Measurements from ENCODE around the gene APCDD1. TPM values are rescaled to one million over a fixed set of nuclear protein-coding genes. Genes with fewer than 3 reads are reported as not detected.

APCDD1 gene
- total and polyA plus RNA-seq, 9 donors = 6.3 to 66.2 (median 10.8) TPM

- Histone ChIP-seq H3K9me3 (replicated peaks; ENCODE audit: control insufficient read depth, low read depth, low read length) (peaks cover 2% of the 10 kb centered on the region), H3K4me3 (ENCODE audit: low read length) (no peak overlapping the region), H3K27ac (ENCODE audit: low read length) (no peak overlapping the region), H3K36me3 (ENCODE audit: control insufficient read depth, insufficient read depth, low read length) (no peaks in the 10 kb centered on the region), H3K4me1 (ENCODE audit: control insufficient read depth, insufficient read depth, low read length) (peaks cover 8% of the 10 kb centered on the region), H3K27me3 (ENCODE audit: control insufficient read depth, insufficient read depth, low read length) (peaks cover 4% of the 10 kb centered on the region)
- DNase-seq = no peak
- WGBS (ENCODE audit: insufficient coverage) = 79% methylated on average over 8 of the region's 8 CpGs
Observed at GRCh38 chr18:10521566-10521965, 67.1 kb downstream of the APCDD1 start.

GRCh38 chr18:10522574-10522973 lies 68.1 kb downstream of the APCDD1 start:
- H3K27me3 ChIP-seq (ENCODE audit: control insufficient read depth, insufficient read depth, low read length) = peaks cover 2% of the 10 kb centered on the region
- 35% methylated on average over 2 of the region's 2 CpGs for WGBS (ENCODE audit: insufficient coverage)
- H3K9me3 ChIP-seq (replicated peaks; ENCODE audit: control insufficient read depth, low read depth, low read length) = no peaks in the 10 kb centered on the region
- no peak overlapping the region for H3K27ac ChIP-seq (ENCODE audit: low read length)
- H3K36me3 ChIP-seq (ENCODE audit: control insufficient read depth, insufficient read depth, low read length) = no peaks in the 10 kb centered on the region
- peaks cover 10% of the 10 kb centered on the region for H3K4me1 ChIP-seq (ENCODE audit: control insufficient read depth, insufficient read depth, low read length)
- H3K4me3 ChIP-seq (ENCODE audit: low read length) = no peak overlapping the region
- DNase-seq = no peak

GRCh38 chr18:10523544-10523943 lies 69.1 kb downstream of the APCDD1 start:
- Histone ChIP-seq H3K36me3 (ENCODE audit: control insufficient read depth, insufficient read depth, low read length) (no peaks in the 10 kb centered on the region), H3K4me3 (ENCODE audit: low read length) (no peak overlapping the region), H3K27ac (ENCODE audit: low read length) (no peak overlapping the region), H3K27me3 (ENCODE audit: control insufficient read depth, insufficient read depth, low read length) (peaks cover 2% of the 10 kb centered on the region), H3K9me3 (replicated peaks; ENCODE audit: control insufficient read depth, low read depth, low read length) (no peaks in the 10 kb centered on the region), H3K4me1 (ENCODE audit: control insufficient read depth, insufficient read depth, low read length) (peaks cover 9% of the 10 kb centered on the region)
- DNase-seq = no peak
- WGBS (ENCODE audit: insufficient coverage) = 88% methylated on average over 1 of the region's 4 CpGs

- peaks cover 4% of the 10 kb centered on the region for H3K4me1 ChIP-seq (ENCODE audit: control insufficient read depth, insufficient read depth, low read length)
Observed at GRCh38 chr18:10524507-10525370, 70.3 kb downstream of the APCDD1 start.

GRCh38 chr18:10525371-10525691 lies 70.9 kb downstream of the APCDD1 start:
- Histone ChIP-seq H3K4me1 (ENCODE audit: control insufficient read depth, insufficient read depth, low read length) (peaks cover 4% of the 10 kb centered on the region), H3K27me3 (ENCODE audit: control insufficient read depth, insufficient read depth, low read length) (peaks cover 2% of the 10 kb centered on the region), H3K36me3 (ENCODE audit: control insufficient read depth, insufficient read depth, low read length) (no peaks in the 10 kb centered on the region), H3K9me3 (replicated peaks; ENCODE audit: control insufficient read depth, low read depth, low read length) (no peaks in the 10 kb centered on the region), H3K27ac (ENCODE audit: low read length) (no peak overlapping the region), H3K4me3 (ENCODE audit: low read length) (peak overlapping the region; percentile 77)
- WGBS (ENCODE audit: insufficient coverage) = no CpG with 5 or more reads among the region's 7 CpGs
- no peak for DNase-seq

More at GRCh38 chr18:10524507-10525370, 70.3 kb downstream of the APCDD1 start:
- Histone ChIP-seq H3K36me3 (ENCODE audit: control insufficient read depth, insufficient read depth, low read length) (no peaks in the 10 kb centered on the region), H3K4me3 (ENCODE audit: low read length) (no peak overlapping the region), H3K27ac (ENCODE audit: low read length) (no peak overlapping the region), H3K9me3 (replicated peaks; ENCODE audit: control insufficient read depth, low read depth, low read length) (no peaks in the 10 kb centered on the region), H3K27me3 (ENCODE audit: control insufficient read depth, insufficient read depth, low read length) (peaks cover 2% of the 10 kb centered on the region)
- WGBS (ENCODE audit: insufficient coverage) = 36% methylated on average over 7 of the region's 11 CpGs
- no peak for DNase-seq

GRCh38 chr18:10525697-10526560 lies 71.5 kb downstream of the APCDD1 start, which contains the start of gene NAPG:
Gene NAPG, plus strand, starts transcription at chr18:10526027. Its CDS starts 76 bp downstream, at chr18:10526103.
- DNase-seq = peak; percentile 98
- H3K4me1 ChIP-seq (ENCODE audit: control insufficient read depth, insufficient read depth, low read length) = peaks cover 4% of the 10 kb centered on the region
- under 1% methylated on average over 64 of the region's 68 CpGs for whole genome bisulfite sequencing (ENCODE audit: insufficient coverage)
- peaks cover 2% of the 10 kb centered on the region for H3K27me3 ChIP-seq (ENCODE audit: control insufficient read depth, insufficient read depth, low read length)
- peak within 1 kb of the TSS; percentile 81 for H3K27ac ChIP-seq (ENCODE audit: low read length)
- no peaks in the 10 kb centered on the region for H3K9me3 ChIP-seq (replicated peaks; ENCODE audit: control insufficient read depth, low read depth, low read length)
- peak within 1 kb of the TSS; percentile 77 for H3K4me3 ChIP-seq (ENCODE audit: low read length)
- H3K36me3 ChIP-seq (ENCODE audit: control insufficient read depth, insufficient read depth, low read length) = no peaks in the 10 kb centered on the region

- H3K27ac ChIP-seq (ENCODE audit: low read length) = peak overlapping the region; percentile 81
- H3K4me3 ChIP-seq (ENCODE audit: low read length) = peak overlapping the region; percentile 77
- no peaks in the 10 kb centered on the region for H3K36me3 ChIP-seq (ENCODE audit: control insufficient read depth, insufficient read depth, low read length)
- no peak for DNase-seq
- 4% methylated on average over 9 of the region's 11 CpGs for WGBS (ENCODE audit: insufficient coverage)
- peaks cover under 1% of the 10 kb centered on the region for H3K27me3 ChIP-seq (ENCODE audit: control insufficient read depth, insufficient read depth, low read length)
- peaks cover 4% of the 10 kb centered on the region for H3K4me1 ChIP-seq (ENCODE audit: control insufficient read depth, insufficient read depth, low read length)
- H3K9me3 ChIP-seq (replicated peaks; ENCODE audit: control insufficient read depth, low read depth, low read length) = no peaks in the 10 kb centered on the region
Observed at GRCh38 chr18:10526561-10526949, 72.1 kb downstream of the APCDD1 start.

- H3K4me3 ChIP-seq (ENCODE audit: low read length) = no peak overlapping the region
- no peaks in the 10 kb centered on the region for H3K9me3 ChIP-seq (replicated peaks; ENCODE audit: control insufficient read depth, low read depth, low read length)
- no peak overlapping the region for H3K27ac ChIP-seq (ENCODE audit: low read length)
- DNase-seq = no peak
- WGBS (ENCODE audit: insufficient coverage) = 70% methylated on average over 3 of the region's 3 CpGs
- peaks cover 4% of the 10 kb centered on the region for H3K4me1 ChIP-seq (ENCODE audit: control insufficient read depth, insufficient read depth, low read length)
- H3K36me3 ChIP-seq (ENCODE audit: control insufficient read depth, insufficient read depth, low read length) = no peaks in the 10 kb centered on the region
- H3K27me3 ChIP-seq (ENCODE audit: control insufficient read depth, insufficient read depth, low read length) = no peaks in the 10 kb centered on the region
Observed at GRCh38 chr18:10528439-10528838, 74.0 kb downstream of the APCDD1 start.

GRCh38 chr18:10530002-10530401 lies 75.6 kb downstream of the APCDD1 start:
- Histone ChIP-seq H3K27me3 (ENCODE audit: control insufficient read depth, insufficient read depth, low read length) (no peaks in the 10 kb centered on the region), H3K27ac (ENCODE audit: low read length) (no peak overlapping the region), H3K4me3 (ENCODE audit: low read length) (no peak overlapping the region), H3K9me3 (replicated peaks; ENCODE audit: control insufficient read depth, low read depth, low read length) (no peaks in the 10 kb centered on the region), H3K4me1 (ENCODE audit: control insufficient read depth, insufficient read depth, low read length) (peaks cover 4% of the 10 kb centered on the region), H3K36me3 (ENCODE audit: control insufficient read depth, insufficient read depth, low read length) (no peaks in the 10 kb centered on the region)
- 75% methylated on average over 2 of the region's 3 CpGs for WGBS (ENCODE audit: insufficient coverage)
- DNase-seq = no peak

- Histone ChIP-seq H3K4me1 (ENCODE audit: control insufficient read depth, insufficient read depth, low read length) (peaks cover 2% of the 10 kb centered on the region), H3K36me3 (ENCODE audit: control insufficient read depth, insufficient read depth, low read length) (no peaks in the 10 kb centered on the region), H3K27me3 (ENCODE audit: control insufficient read depth, insufficient read depth, low read length) (no peaks in the 10 kb centered on the region), H3K4me3 (ENCODE audit: low read length) (no peak overlapping the region), H3K27ac (ENCODE audit: low read length) (no peak overlapping the region), H3K9me3 (replicated peaks; ENCODE audit: control insufficient read depth, low read depth, low read length) (no peaks in the 10 kb centered on the region)
- no CpG with 5 or more reads among the region's 3 CpGs for WGBS (ENCODE audit: insufficient coverage)
- DNase-seq = no peak
Observed at GRCh38 chr18:10530852-10531251, 76.4 kb downstream of the APCDD1 start.
